GM21390 (cell line): ENCODE measurements around the gene INSR.

Experiments
- ATAC-seq: cut with Tn5 transposase; IDR thresholded peaks from one replicate; pipeline ENCODE4 v1.9.1; 2021; ENCODE audit not compliant: unreplicated experiment

INSR gene

GRCh38 chr19:7197119-7197759 lies 97.0 kb downstream of the INSR start:
- ATAC-seq: peak; percentile 57

GRCh38 chr19:7196763-7197118 lies 97.5 kb downstream of the INSR start:
- ATAC-seq: no peak

- ATAC-seq: no peak
These were observed 99.2 kb downstream of the INSR start for GRCh38 chr19:7195046-7195445.

- no peak for ATAC-seq
These were observed 99.6 kb downstream of the INSR start for GRCh38 chr19:7194566-7194965.

GRCh38 chr19:7191946-7192691 lies 102.1 kb downstream of the INSR start:
- ATAC-seq: no peak

GRCh38 chr19:7188698-7189629 lies 105.2 kb downstream of the INSR start:
- no peak for ATAC-seq

GRCh38 chr19:7187605-7188339 lies 106.4 kb downstream of the INSR start:
- no peak for ATAC-seq

GRCh38 chr19:7182489-7182888 lies 111.7 kb downstream of the INSR start:
- ATAC-seq: no peak

GRCh38 chr19:7179917-7180306 lies 114.3 kb downstream of the INSR start:
- ATAC-seq: no peak

GRCh38 chr19:7177926-7178325 lies 116.3 kb downstream of the INSR start:
- ATAC-seq: no peak

GRCh38 chr19:7176792-7177191 lies 117.4 kb downstream of the INSR start:
- no peak for ATAC-seq

GRCh38 chr19:7172794-7173193 lies 121.4 kb downstream of the INSR start:
- ATAC-seq: no peak

- no peak for ATAC-seq
These were observed 123.2 kb downstream of the INSR start for GRCh38 chr19:7170983-7171382.

GRCh38 chr19:7168941-7169340 lies 125.3 kb downstream of the INSR start:
- no peak for ATAC-seq

GRCh38 chr19:7161292-7161691 lies 132.9 kb downstream of the INSR start:
- ATAC-seq: no peak

- ATAC-seq: no peak
These were observed 134.9 kb downstream of the INSR start for GRCh38 chr19:7159105-7159933.

- ATAC-seq: no peak
These were observed 141.2 kb downstream of the INSR start for GRCh38 chr19:7153022-7153421.

- ATAC-seq: no peak
These were observed 141.6 kb downstream of the INSR start for GRCh38 chr19:7152568-7152967.

- ATAC-seq: no peak
These were observed 144.1 kb downstream of the INSR start for GRCh38 chr19:7149956-7150705.
